Measurements from ENCODE around the gene PTPRK.

GRCh38 chr6:128319157-128319556 is 201.2 kb downstream of the PTPRK start:
- TF ChIP-seq CTCF (conservative IDR thresholded peaks at IDR 0.05; ENCODE audit: low read length): no peak
- no peak for TF ChIP-seq EZH2phosphoT487 (IDR thresholded peaks at IDR 0.05; ENCODE audit: borderline replicate concordance, low read depth, low read length)
